HG03460 (cell line): ENCODE results near the gene SEL1L3.
A peak's percentile ranks its signal among the peaks of the same experiment; 100 is the strongest.
"Not testable (repeated sequence)": the region's sequence is repeated elsewhere in the genome, so short reads cannot be mapped to it uniquely, and the experiment has no call there.

Experiments
- ATAC-seq: cut with Tn5 transposase; IDR thresholded peaks from one replicate; pipeline ENCODE4 v1.9.1; 2021; ENCODE audit not compliant: unreplicated experiment

The SEL1L3 gene

GRCh38 chr4:25862411-25863346 is at the start of gene SEL1L3:
Gene SEL1L3, minus strand, starts transcription at chr4:25862988. Its CDS starts 152 bp downstream, at chr4:25862836.
- peak; percentile 27 for ATAC-seq

GRCh38 chr4:25911356-25911755 is 48.6 kb upstream of the SEL1L3 start:
- ATAC-seq, result no peak

- no peak for ATAC-seq
Measured at GRCh38 chr4:25908491-25908901, 45.7 kb upstream of the SEL1L3 start.

- not testable (repeated sequence) for ATAC-seq
Measured at GRCh38 chr4:25906113-25906512, 43.3 kb upstream of the SEL1L3 start.

GRCh38 chr4:25905371-25905770 is 42.6 kb upstream of the SEL1L3 start:
- ATAC-seq, result no peak

- ATAC-seq, result no peak
Measured at GRCh38 chr4:25904748-25905082, 41.9 kb upstream of the SEL1L3 start.

- no peak for ATAC-seq
Measured at GRCh38 chr4:25903900-25904747, 41.3 kb upstream of the SEL1L3 start.

- ATAC-seq, result no peak
Measured at GRCh38 chr4:25901030-25901430, 38.2 kb upstream of the SEL1L3 start.

GRCh38 chr4:25900310-25900709 is 37.5 kb upstream of the SEL1L3 start:
- no peak for ATAC-seq

- ATAC-seq, result no peak
Measured at GRCh38 chr4:25896776-25897539, 34.2 kb upstream of the SEL1L3 start.

- ATAC-seq, result no peak
Measured at GRCh38 chr4:25892796-25893195, 30.0 kb upstream of the SEL1L3 start.

GRCh38 chr4:25890571-25891485 is 28.0 kb upstream of the SEL1L3 start:
- ATAC-seq, result no peak

- ATAC-seq, result no peak
Measured at GRCh38 chr4:25889589-25890503, 27.1 kb upstream of the SEL1L3 start.

GRCh38 chr4:25888781-25889180 is 26.0 kb upstream of the SEL1L3 start:
- no peak for ATAC-seq

- ATAC-seq, result peak; percentile 56
Measured at GRCh38 chr4:25884031-25884782, 21.4 kb upstream of the SEL1L3 start.

- ATAC-seq, result no peak
Measured at GRCh38 chr4:25883565-25883964, 20.8 kb upstream of the SEL1L3 start.

GRCh38 chr4:25882226-25882625 is 19.4 kb upstream of the SEL1L3 start:
- ATAC-seq, result no peak

GRCh38 chr4:25881193-25881592 is 18.4 kb upstream of the SEL1L3 start:
- ATAC-seq, result no peak
